ENCODE data around the gene RBM26.
"Not testable (repeated sequence)": the region's sequence is repeated elsewhere in the genome, so short reads cannot be mapped to it uniquely, and the experiment has no call there.

RBM26 gene

DNA sequence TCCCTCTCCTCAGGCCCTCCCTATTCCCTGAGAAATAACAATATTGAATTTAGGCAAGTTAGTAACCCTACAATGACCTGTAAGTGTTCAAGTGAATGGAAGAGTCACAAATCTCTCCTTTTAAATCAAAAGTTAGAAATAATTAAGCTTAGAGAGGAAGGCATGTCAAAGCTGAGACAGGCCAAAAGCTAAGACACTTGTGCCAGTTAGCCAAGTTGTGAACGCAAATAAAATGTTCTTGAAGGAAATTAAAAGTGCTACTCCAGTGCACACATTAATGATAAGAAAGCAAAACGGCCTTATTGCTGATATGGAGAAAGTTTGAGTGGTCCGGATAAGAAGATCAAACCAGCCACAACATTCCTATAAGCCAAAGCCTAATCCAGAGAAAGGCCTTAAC, 120.9 kb downstream of the RBM26 start:
- no peak for TF ChIP-seq CTCF (IDR thresholded peaks at IDR 0.05; ENCODE audit: low read depth, low read length)
- H3K4me3 ChIP-seq (ENCODE audit: low read depth, low read length) = no peak overlapping the region

GRCh38 chr13:79283742-79284141, 122.3 kb downstream of the RBM26 start:
- no peak overlapping the region for H3K4me3 ChIP-seq (ENCODE audit: low read depth, low read length)
- TF ChIP-seq CTCF (IDR thresholded peaks at IDR 0.05; ENCODE audit: low read depth, low read length) = no peak

- no peak for TF ChIP-seq CTCF (IDR thresholded peaks at IDR 0.05; ENCODE audit: low read depth, low read length)
- H3K4me3 ChIP-seq (ENCODE audit: low read depth, low read length) = no peak overlapping the region
These were observed 123.1 kb downstream of the RBM26 start for GRCh38 chr13:79282976-79283375.

GRCh38 chr13:79282508-79282907, 123.5 kb downstream of the RBM26 start:
- no peak overlapping the region for H3K4me3 ChIP-seq (ENCODE audit: low read depth, low read length)
- TF ChIP-seq CTCF (IDR thresholded peaks at IDR 0.05; ENCODE audit: low read depth, low read length) = no peak

DNA sequence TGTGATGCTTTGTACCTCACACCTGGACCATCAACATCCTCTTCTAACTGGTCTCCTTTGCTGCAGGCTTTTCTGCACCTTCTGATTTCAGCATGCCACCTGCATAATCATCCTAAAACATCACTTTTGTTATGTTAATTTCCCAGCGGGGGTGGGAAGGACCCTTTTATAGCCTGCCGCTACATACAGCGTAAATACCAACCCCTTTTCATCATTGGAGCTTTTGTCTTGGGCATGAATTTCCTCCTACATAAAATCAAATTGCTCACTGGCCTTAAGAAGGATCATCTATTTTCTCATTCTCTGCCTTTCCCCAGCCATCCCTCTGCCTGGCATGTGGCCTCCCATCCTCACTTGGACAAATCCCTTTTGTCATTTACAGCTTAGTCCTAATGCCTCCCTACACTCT, 124.7 kb downstream of the RBM26 start:
- no peak overlapping the region for H3K4me3 ChIP-seq (ENCODE audit: low read depth, low read length)

GRCh38 chr13:79279735-79280134, 126.3 kb downstream of the RBM26 start:
- not testable (repeated sequence) for H3K4me3 ChIP-seq (ENCODE audit: low read depth, low read length)

More for the DNA sequence above, 124.7 kb downstream of the RBM26 start:
- no peak for TF ChIP-seq CTCF (IDR thresholded peaks at IDR 0.05; ENCODE audit: low read depth, low read length)

GRCh38 chr13:79273045-79273444, 133.0 kb downstream of the RBM26 start:
- TF ChIP-seq CTCF (IDR thresholded peaks at IDR 0.05; ENCODE audit: low read depth, low read length) = no peak
- H3K4me3 ChIP-seq (ENCODE audit: low read depth, low read length) = no peak overlapping the region

DNA sequence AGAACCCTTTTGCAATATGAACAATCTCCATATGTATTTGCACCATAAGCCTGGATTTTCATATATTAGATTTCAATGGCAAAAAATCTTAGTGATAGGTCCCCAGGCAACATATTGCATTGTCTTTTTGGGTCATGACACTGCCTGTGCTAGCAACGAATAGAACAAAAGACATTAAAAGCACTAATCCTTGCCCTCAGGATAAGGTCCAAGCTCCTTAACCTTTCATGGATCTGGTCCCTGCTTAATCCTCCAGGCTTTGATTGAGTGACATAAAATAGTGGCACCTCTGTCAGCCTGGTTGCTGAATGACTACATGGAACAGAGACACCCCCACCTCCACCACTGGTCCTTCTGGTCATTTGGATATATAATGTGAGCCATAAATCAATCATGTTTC, 134.4 kb downstream of the RBM26 start:
- no peak overlapping the region for H3K4me3 ChIP-seq (ENCODE audit: low read depth, low read length)
- no peak for TF ChIP-seq CTCF (IDR thresholded peaks at IDR 0.05; ENCODE audit: low read depth, low read length)

Measured in WI38 (cell line).